Fibroblast of mammary gland (primary cell): ENCODE measurements around the gene FH.

Experiments
- DNase-seq: peaks from one replicate; pipeline ENCODE4 v3.0.0-alpha.2; 2010; ENCODE audit warnings: low read depth
- H3K4me3 ChIP-seq: 2 replicates; pipeline ENCODE4 v1.5.1; 2011; ENCODE audit warnings: low read depth, mild to moderate bottlenecking, low read length, moderate library complexity; ENCODE audit not compliant: control insufficient read depth
- CTCF ChIP-seq: conservative IDR thresholded peaks from 2 replicates; pipeline ENCODE4 v1.5.1; 2011; ENCODE audit warnings: low read depth, low read length, inconsistent platforms; ENCODE audit not compliant: control insufficient read depth, insufficient read depth

Gene FH

GRCh38 chr1:241553886-241554592 lies 34.5 kb upstream of the FH start:
- DNase-seq = no peak

GRCh38 chr1:241551759-241552638 lies 32.4 kb upstream of the FH start:
- H3K4me3 ChIP-seq = no peak overlapping the region
- TF ChIP-seq CTCF = no peak
- no peak for DNase-seq

More at GRCh38 chr1:241553886-241554592, 34.5 kb upstream of the FH start:
- TF ChIP-seq CTCF = no peak
- no peak overlapping the region for H3K4me3 ChIP-seq

- no peak for TF ChIP-seq CTCF
- no peak for DNase-seq
Measured at GRCh38 chr1:241550318-241550717, 30.8 kb upstream of the FH start.

GRCh38 chr1:241548008-241548407 lies 28.5 kb upstream of the FH start:
- no peak overlapping the region for H3K4me3 ChIP-seq
- TF ChIP-seq CTCF = no peak
- no peak for DNase-seq

More at GRCh38 chr1:241550318-241550717, 30.8 kb upstream of the FH start:
- no peak overlapping the region for H3K4me3 ChIP-seq

GRCh38 chr1:241542199-241542907 lies 22.8 kb upstream of the FH start:
- TF ChIP-seq CTCF = no peak
- H3K4me3 ChIP-seq = no peak overlapping the region
- DNase-seq = no peak

- no peak overlapping the region for H3K4me3 ChIP-seq
- TF ChIP-seq CTCF = no peak
- DNase-seq = no peak
Measured at GRCh38 chr1:241536969-241537368, 17.4 kb upstream of the FH start.
